ENCODE data around the gene AGBL4.
A peak's percentile ranks its signal among the peaks of the same experiment; 100 is the strongest.

AGBL4 gene

DNA sequence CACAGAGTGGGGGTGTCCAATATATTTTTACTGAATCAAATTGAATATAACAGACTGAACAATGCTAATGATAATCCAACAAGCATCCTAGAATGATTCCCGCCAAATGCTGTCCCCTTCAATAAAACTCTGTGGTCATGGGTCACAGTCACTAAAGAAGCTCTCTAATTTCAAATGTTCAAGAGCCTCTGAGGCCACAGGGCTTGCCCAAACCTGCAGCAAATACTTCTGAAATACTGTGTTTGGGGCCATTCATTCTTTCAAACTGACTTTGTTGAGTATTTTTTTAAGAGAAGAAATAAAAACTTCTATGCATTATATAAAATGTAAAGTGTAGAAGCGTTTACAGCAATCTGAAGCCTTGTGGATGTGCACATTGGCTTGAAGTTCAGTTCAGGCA is 1239.5 kb downstream of the AGBL4 start:
- H3K27me3 Mint-ChIP-seq (ENCODE audit: low read depth) = peaks cover 15% of the 10 kb centered on the region
- TF ChIP-seq, protein P1, sequence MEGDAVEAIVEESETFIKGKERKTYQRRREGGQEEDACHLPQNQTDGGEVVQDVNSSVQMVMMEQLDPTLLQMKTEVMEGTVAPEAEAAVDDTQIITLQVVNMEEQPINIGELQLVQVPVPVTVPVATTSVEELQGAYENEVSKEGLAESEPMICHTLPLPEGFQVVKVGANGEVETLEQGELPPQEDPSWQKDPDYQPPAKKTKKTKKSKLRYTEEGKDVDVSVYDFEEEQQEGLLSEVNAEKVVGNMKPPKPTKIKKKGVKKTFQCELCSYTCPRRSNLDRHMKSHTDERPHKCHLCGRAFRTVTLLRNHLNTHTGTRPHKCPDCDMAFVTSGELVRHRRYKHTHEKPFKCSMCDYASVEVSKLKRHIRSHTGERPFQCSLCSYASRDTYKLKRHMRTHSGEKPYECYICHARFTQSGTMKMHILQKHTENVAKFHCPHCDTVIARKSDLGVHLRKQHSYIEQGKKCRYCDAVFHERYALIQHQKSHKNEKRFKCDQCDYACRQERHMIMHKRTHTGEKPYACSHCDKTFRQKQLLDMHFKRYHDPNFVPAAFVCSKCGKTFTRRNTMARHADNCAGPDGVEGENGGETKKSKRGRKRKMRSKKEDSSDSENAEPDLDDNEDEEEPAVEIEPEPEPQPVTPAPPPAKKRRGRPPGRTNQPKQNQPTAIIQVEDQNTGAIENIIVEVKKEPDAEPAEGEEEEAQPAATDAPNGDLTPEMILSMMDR (IDR thresholded peaks at IDR 0.05; ENCODE audit: unreplicated experiment in 3 of 3) = no peak
- H3K4me3 Mint-ChIP-seq = no peak overlapping the region
- no peak overlapping the region for H3K27ac Mint-ChIP-seq
- no peaks in the 10 kb centered on the region for H3K9me3 Mint-ChIP-seq
- H3K4me1 Mint-ChIP-seq = peaks cover 15% of the 10 kb centered on the region
- H3K36me3 Mint-ChIP-seq (ENCODE audit: low read depth) = no peaks in the 10 kb centered on the region

DNA sequence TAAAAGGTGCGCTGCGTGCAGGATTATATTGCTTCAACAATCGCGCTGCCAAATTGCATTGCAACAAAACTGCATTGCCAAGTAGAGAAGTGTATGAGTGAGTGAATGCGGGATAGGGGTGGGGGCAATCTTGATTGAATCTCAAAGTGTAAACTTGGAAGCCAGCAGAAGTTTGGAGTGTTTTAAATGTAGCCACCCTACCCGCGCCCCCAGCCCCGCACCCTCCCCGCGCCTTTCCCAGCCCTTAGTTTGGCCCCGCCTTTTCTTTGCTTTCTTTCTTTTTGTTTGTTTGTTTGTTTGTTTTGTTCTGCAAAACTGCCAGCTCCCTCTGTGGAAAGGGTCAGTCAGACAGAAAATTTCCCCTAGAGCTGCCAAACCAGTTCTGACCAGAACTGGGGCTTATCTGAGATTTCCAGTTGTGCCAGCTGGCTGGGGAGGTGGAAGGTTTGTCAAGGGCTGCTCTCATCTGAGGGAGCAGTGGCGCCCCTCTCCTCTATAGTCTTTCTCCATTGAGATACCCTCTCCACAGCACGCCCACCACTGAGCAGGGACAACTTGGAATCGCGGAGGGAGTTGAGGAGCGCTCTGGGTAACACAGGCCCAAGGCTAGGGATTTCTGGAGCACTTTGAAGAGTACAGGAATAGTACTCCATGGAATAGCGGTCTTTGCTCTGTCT is 1246.4 kb downstream of the AGBL4 start:
- Mint-ChIP-seq H3K27ac (peak overlapping the region; percentile 96 to 99 (median 96)), H3K27me3 (ENCODE audit: low read depth) (peaks cover 15% of the 10 kb centered on the region), H3K4me3 (peak overlapping the region; percentile 97 to 99 (median 98)), H3K4me1 (peaks cover 36% of the 10 kb centered on the region), H3K36me3 (ENCODE audit: low read depth) (peaks cover 13% of the 10 kb centered on the region), H3K9me3 (no peaks in the 10 kb centered on the region)
- TF ChIP-seq, protein P1 (IDR thresholded peaks at IDR 0.05; ENCODE audit: unreplicated experiment in 3 of 3) = no peak

DNA sequence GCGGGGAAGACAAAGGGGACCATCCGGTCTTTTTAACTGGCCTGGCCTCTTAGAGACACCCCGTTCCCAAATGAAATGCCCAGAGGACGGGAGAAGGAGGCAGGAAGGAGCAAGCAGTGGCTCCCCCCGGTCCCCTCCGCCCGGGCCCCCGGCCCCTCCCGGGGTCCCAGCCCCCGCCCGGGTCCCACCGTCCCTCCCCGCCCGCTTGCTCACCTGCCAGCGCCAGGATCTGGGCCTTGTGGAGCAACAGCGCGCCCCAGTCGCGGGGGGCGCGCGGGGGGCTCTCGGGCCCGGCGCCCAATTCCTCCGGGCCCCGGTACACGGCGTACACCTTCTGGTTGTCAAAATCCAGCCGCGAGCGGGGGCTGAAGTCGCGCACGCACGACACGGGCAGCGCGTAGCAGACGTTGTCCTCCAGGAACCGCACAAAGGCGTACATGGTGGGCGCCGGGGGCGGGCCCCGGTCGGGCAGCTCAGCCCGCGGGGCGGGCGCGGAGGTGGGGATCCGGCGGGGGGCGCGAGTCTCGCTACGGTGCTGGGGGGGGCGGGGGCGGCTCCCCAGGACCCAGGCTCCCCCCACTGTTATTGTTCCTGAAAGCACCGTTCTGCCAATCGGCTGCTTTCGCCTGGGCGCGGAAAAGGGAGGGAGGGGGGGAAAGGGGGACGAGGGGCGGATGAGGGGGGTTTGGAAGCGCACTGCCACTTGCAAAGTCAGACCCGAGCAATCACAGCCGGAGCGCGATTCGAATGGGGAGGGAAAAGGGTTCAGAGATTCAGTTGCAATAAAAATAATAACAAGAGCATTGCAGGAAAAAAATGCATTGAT is 1247.1 kb downstream of the AGBL4 start, which contains the start of gene BEND5:
Gene BEND5, minus strand, starts transcription at position 499 of the 826 bp plus-strand sequence. Its CDS starts 60 bp downstream, at position 439.
- TF ChIP-seq, protein P1 (IDR thresholded peaks at IDR 0.05; ENCODE audit: unreplicated experiment in 3 of 3) = no peak
- Mint-ChIP-seq H3K27ac (peak within 1 kb of the TSS; percentile 96 to 99 (median 96)), H3K27me3 (ENCODE audit: low read depth) (peaks cover 14% of the 10 kb centered on the region), H3K36me3 (ENCODE audit: low read depth) (peaks cover 20% of the 10 kb centered on the region), H3K4me1 (peaks cover 38% of the 10 kb centered on the region), H3K9me3 (no peaks in the 10 kb centered on the region), H3K4me3 (peak within 1 kb of the TSS; percentile 97 to 99 (median 98))

DNA sequence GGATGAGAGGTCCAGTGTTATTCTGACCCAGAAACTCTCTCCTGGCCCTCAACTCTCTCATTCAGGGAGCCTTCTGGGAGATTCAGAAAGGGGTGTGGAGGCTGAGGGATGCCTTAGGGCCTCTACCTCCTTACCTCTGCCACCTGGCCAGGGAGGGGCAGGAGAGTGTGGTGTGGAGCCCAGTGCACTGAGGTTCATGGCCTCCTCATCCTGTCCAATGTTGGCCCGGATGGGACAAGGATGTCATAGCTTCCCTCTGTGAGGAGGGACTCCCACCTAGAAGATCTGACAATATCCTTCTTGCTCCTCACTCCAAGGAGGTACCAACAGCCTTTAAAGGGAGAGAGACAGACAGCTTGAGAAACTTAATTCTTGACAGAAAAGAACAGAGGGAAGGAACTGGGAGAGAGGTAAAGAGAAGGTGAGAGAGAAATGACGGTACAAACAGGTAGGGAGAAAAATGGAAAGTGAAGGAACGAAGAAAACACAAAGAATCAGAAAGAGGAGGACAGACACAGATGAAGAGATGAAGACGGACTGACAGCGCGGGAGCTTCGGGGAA is 1247.8 kb downstream of the AGBL4 start:
- TF ChIP-seq, protein P1 (IDR thresholded peaks at IDR 0.05; ENCODE audit: unreplicated experiment in 3 of 3) = no peak
- Mint-ChIP-seq H3K9me3 (no peaks in the 10 kb centered on the region), H3K36me3 (ENCODE audit: low read depth) (peaks cover 20% of the 10 kb centered on the region), H3K4me1 (peaks cover 43% of the 10 kb centered on the region), H3K27me3 (ENCODE audit: low read depth) (peaks cover 12% of the 10 kb centered on the region), H3K4me3 (peak overlapping the region; percentile 95 to 96 (median 96)), H3K27ac (peak overlapping the region; percentile 85 to 96 (median 96))

- H3K27ac Mint-ChIP-seq = peak overlapping the region in 2 of 3 experiments; percentile 9 to 21
- peak overlapping the region in 2 of 3 experiments; percentile 37 to 55 for H3K4me3 Mint-ChIP-seq
- no peaks in the 10 kb centered on the region for H3K9me3 Mint-ChIP-seq
- peaks cover 67% of the 10 kb centered on the region for H3K4me1 Mint-ChIP-seq
- peaks cover 26% of the 10 kb centered on the region for H3K36me3 Mint-ChIP-seq (ENCODE audit: low read depth)
- TF ChIP-seq, protein P1 (IDR thresholded peaks at IDR 0.05; ENCODE audit: unreplicated experiment in 3 of 3) = no peak
- H3K27me3 Mint-ChIP-seq (ENCODE audit: low read depth) = peaks cover 7% of the 10 kb centered on the region
These were observed 1250.6 kb downstream of the AGBL4 start for GRCh38 chr1:48773133-48773532.

All from nephron (organoid).